H1 (cell line): ENCODE data around the gene COL5A1. TPM values are rescaled to one million over a fixed set of nuclear protein-coding genes. Genes with fewer than 3 reads are reported as not detected.

Source experiments
- CTCF ChIA-PET: fragments of 300-600 bp; sonication (Branson Sonifier 250); formaldehyde crosslinking; loops from one replicate; lab custom pipeline; 2021; ENCODE audit not compliant: partially characterized antibody; lab: Charles Lee
- POLR2A ChIA-PET: fragments of 300-600 bp; sonication (Branson Sonifier 250); formaldehyde crosslinking; loops from one replicate; lab custom pipeline; 2021; ENCODE audit warnings: inconsistent platforms; ENCODE audit not compliant: partially characterized antibody; lab: Charles Lee
- DNase-seq, 2 experiments: peaks; one replicate each; pipeline versions ENCODE4 v3.0.0 to v3.0.0-alpha.2; 2010 to 2022; ENCODE audit warnings: low spot score in 2 of 2, low read depth in 1 of 2, mixed read lengths in 1 of 2
- FAIRE-seq: peaks from 2 replicates; lab custom pipeline; 2011; peaks lifted over from hg19 to GRCh38; lab: Jason Lieb, UNC
- H2AFZ ChIP-seq: 2 replicates; pipeline ENCODE4 v1.8.1; 2012; ENCODE audit warnings: low read length, inconsistent platforms
- H2AK5ac ChIP-seq: 2 replicates; pipeline ENCODE4 v1.6.1; 2013; ENCODE audit warnings: low read depth, low read length
- H2BK120ac ChIP-seq: replicated peaks from 2 replicates; pipeline ENCODE3; 2013; ENCODE audit warnings: low read depth, low read length, inconsistent platforms
- H2BK12ac ChIP-seq: 2 replicates; pipeline ENCODE4 v1.6.1; 2013; ENCODE audit warnings: low read depth, low read length
- H2BK15ac ChIP-seq: 2 replicates; pipeline ENCODE4 v1.6.1; 2013; ENCODE audit warnings: low read length
- H2BK20ac ChIP-seq: 2 replicates; pipeline ENCODE4 v1.6.1; 2013; ENCODE audit warnings: low read length
- H2BK5ac ChIP-seq: 2 replicates; pipeline ENCODE4 v1.6.1; 2013; ENCODE audit warnings: low read depth, low read length
- H3K14ac ChIP-seq: 2 replicates; pipeline ENCODE4 v1.6.1; 2013; ENCODE audit warnings: inconsistent platforms; ENCODE audit not compliant: insufficient read length
- H3K18ac ChIP-seq: 2 replicates; pipeline ENCODE4 v1.6.1; 2013; ENCODE audit warnings: low read length; ENCODE audit errors: extremely low read depth
- H3K23ac ChIP-seq: 2 replicates; pipeline ENCODE4 v1.6.1; 2013; ENCODE audit warnings: inconsistent platforms; ENCODE audit not compliant: insufficient read length
- H3K23me2 ChIP-seq: 2 replicates; pipeline ENCODE4 v1.6.1; 2013; ENCODE audit warnings: low read depth, low read length
- H3K27ac ChIP-seq: 2 replicates; pipeline ENCODE4 v1.6.1; 2011; ENCODE audit warnings: low read depth, low read length, inconsistent platforms
- H3K27me3 ChIP-seq, 4 experiments: replicated peaks in 1 of 4; 1 replicate in 1 of 4; 2 replicates in 3 of 4; pipeline versions ENCODE4 v1.6.1 to v1.8.1; 2011 to 2013; ENCODE audit warnings: low read length in 3 of 4, mild to moderate bottlenecking in 3 of 4, inconsistent platforms in 2 of 4, mixed read lengths in 2 of 4, moderate library complexity in 1 of 4; ENCODE audit not compliant: control insufficient read depth in 3 of 4, insufficient read depth in 3 of 4; ENCODE audit errors: extremely low read depth in 1 of 4
- H3K36me3 ChIP-seq, 4 experiments: 2 replicates each; pipeline versions ENCODE4 v1.6.1 to v1.8.1; 2011 to 2013; ENCODE audit warnings: mild to moderate bottlenecking in 4 of 4, low read length in 3 of 4, moderate library complexity in 2 of 4, control low read depth in 1 of 4, inconsistent platforms in 1 of 4; ENCODE audit not compliant: insufficient read depth in 4 of 4, control insufficient read depth in 2 of 4
- H3K4ac ChIP-seq: replicated peaks from 2 replicates; pipeline ENCODE3; 2013; ENCODE audit warnings: low read length, low read depth, mixed read lengths, inconsistent platforms; ENCODE audit not compliant: insufficient read length
- H3K4me1 ChIP-seq, 4 experiments: replicated peaks in 1 of 4; 1 replicate in 1 of 4; 2 replicates in 3 of 4; pipeline versions ENCODE4 v1.6.1 to v1.8.1; 2011 to 2013; ENCODE audit warnings: low read length in 3 of 4, inconsistent platforms in 2 of 4, mixed read lengths in 1 of 4; ENCODE audit not compliant: insufficient read depth in 4 of 4, control insufficient read depth in 3 of 4
- H3K4me2 ChIP-seq, 2 experiments: 2 replicates each; pipeline versions ENCODE4 v1.6.1 to v1.8.1; 2011 to 2013; ENCODE audit warnings: low read depth in 2 of 2, low read length in 2 of 2, control low read depth in 1 of 2, inconsistent platforms in 1 of 2, mild to moderate bottlenecking in 1 of 2; ENCODE audit not compliant: insufficient read depth in 1 of 2
- H3K4me3 ChIP-seq, 4 experiments: fragments of 200-600, 300-600 bp in 1 of 4; sonication (generic), shearing (Covaris generic), sonication (Bioruptor Twin) in 1 of 4; 2 replicates each; pipeline versions ENCODE4 v1.5.1 to v1.8.1; 2011 to 2016; ENCODE audit warnings: low read length in 4 of 4, low read depth in 3 of 4, control low read depth in 2 of 4, inconsistent platforms in 2 of 4, mild to moderate bottlenecking in 2 of 4, mixed read lengths in 1 of 4, moderate library complexity in 1 of 4; ENCODE audit not compliant: insufficient read depth in 2 of 4; ENCODE audit errors: extremely low read depth in 1 of 4
- H3K56ac ChIP-seq: replicated peaks from 2 replicates; pipeline ENCODE3; 2013; ENCODE audit warnings: low read depth, mild to moderate bottlenecking, mixed read lengths, low read length, inconsistent platforms; ENCODE audit not compliant: insufficient read length
- H3K79me1 ChIP-seq: 2 replicates; pipeline ENCODE4 v1.6.1; 2013; ENCODE audit warnings: low read depth, low read length, control low read depth
- H3K79me2 ChIP-seq, 2 experiments: 2 replicates each; pipeline versions ENCODE4 v1.6.1 to v1.8.1; 2012 to 2013; ENCODE audit warnings: low read length in 2 of 2, mild to moderate bottlenecking in 2 of 2, inconsistent platforms in 1 of 2; ENCODE audit not compliant: insufficient read depth in 2 of 2, control insufficient read depth in 1 of 2
- H3K9ac ChIP-seq, 4 experiments: replicated peaks in 1 of 4; 1 replicate in 1 of 4; 2 replicates in 3 of 4; pipeline versions ENCODE4 v1.6.1 to v1.8.1; 2011 to 2013; ENCODE audit warnings: low read depth in 3 of 4, low read length in 3 of 4, control low read depth in 2 of 4, mild to moderate bottlenecking in 2 of 4, moderate library complexity in 2 of 4, inconsistent platforms in 1 of 4; ENCODE audit errors: extremely low read depth in 1 of 4
- H3K9me3 ChIP-seq, 2 experiments: 2 replicates each; pipeline versions ENCODE4 v1.6.1 to v1.8.1; 2012 to 2013; ENCODE audit warnings: mild to moderate bottlenecking in 2 of 2, moderate library complexity in 2 of 2, control low read depth in 1 of 2, inconsistent platforms in 1 of 2, low read depth in 1 of 2, low read length in 1 of 2, mixed read lengths in 1 of 2; ENCODE audit not compliant: insufficient read depth in 2 of 2
- H4K20me1 ChIP-seq, 2 experiments: replicated peaks in 1 of 2; 2 replicates each; pipeline versions ENCODE3 to v1.8.1; 2011 to 2013; ENCODE audit warnings: inconsistent platforms in 2 of 2, low read length in 2 of 2, mild to moderate bottlenecking in 1 of 2; ENCODE audit not compliant: insufficient read depth in 2 of 2, control insufficient read depth in 1 of 2
- H4K5ac ChIP-seq: 2 replicates; pipeline ENCODE4 v1.6.1; 2013; ENCODE audit warnings: low read length, low read depth, mixed read lengths, inconsistent platforms; ENCODE audit not compliant: insufficient read length
- H4K8ac ChIP-seq: 2 replicates; pipeline ENCODE4 v1.8.0; 2013; ENCODE audit warnings: mild to moderate bottlenecking, moderate library complexity, low read length, inconsistent platforms; ENCODE audit not compliant: insufficient read depth; ENCODE audit errors: extremely low read depth
- H4K91ac ChIP-seq: replicated peaks from 2 replicates; pipeline ENCODE3; 2013; ENCODE audit warnings: low read length, mixed read lengths, inconsistent platforms; ENCODE audit not compliant: insufficient read length
- CHD1 ChIP-seq: IDR thresholded peaks from 2 replicates; pipeline ENCODE4 v1.6.1; 2012; ENCODE audit warnings: low read depth, low read length, improper control_type of control experiment
- CTBP2 ChIP-seq: IDR thresholded peaks from 2 replicates; pipeline ENCODE4 v1.7.0; 2011; ENCODE audit warnings: borderline replicate concordance, mild to moderate bottlenecking, moderate library complexity, mixed read lengths, low read length; ENCODE audit not compliant: insufficient read depth, insufficient read length
- HDAC2 ChIP-seq, 2 experiments: fragments of 300-600 bp in 1 of 2; sonication (generic) in 1 of 2; IDR thresholded peaks; 2 replicates each; pipeline ENCODE4 v1.6.1; 2011 to 2012; ENCODE audit warnings: low read depth in 2 of 2, low read length in 2 of 2, mild to moderate bottlenecking in 2 of 2, moderate library complexity in 2 of 2, borderline replicate concordance in 1 of 2, inconsistent platforms in 1 of 2
- JUND ChIP-seq: IDR thresholded peaks from 2 replicates; pipeline ENCODE4 v1.6.1; 2011; ENCODE audit warnings: mild to moderate bottlenecking, improper control_type of control experiment, low read length
- RFX5 ChIP-seq: IDR thresholded peaks from 2 replicates; pipeline ENCODE4 v1.6.1; 2011; ENCODE audit warnings: low read depth, low read length, improper control_type of control experiment, borderline replicate concordance
- WGBS, 2 experiments: shearing (Covaris generic) in 1 of 2; methylation state at CpG; one replicate each; pipeline versions ENCODE4 v1.1.6 to v1.1.7; 2013 to 2015; ENCODE audit warnings: low lambda C conversion rate in 2 of 2, mixed read lengths in 2 of 2, inconsistent platforms in 1 of 2, low coverage in 1 of 2, missing lambda C conversion rate in 1 of 2; ENCODE audit not compliant: insufficient replicate concordance in 2 of 2, insufficient coverage in 1 of 2, insufficient read length in 1 of 2; ENCODE audit errors: extremely low coverage in 1 of 2, missing lambda C conversion rate in 1 of 2; 5-methylcytosine and 5-hydroxymethylcytosine counted together
- polyA plus RNA-seq, 7 experiments: library from polyadenylated mRNA; depleted of rRNA in 3 of 7; stranded (reverse) in 5 of 7; unstranded in 2 of 7; fragments of >200 nt in 5 of 7; fragments of 200-250 nt in 2 of 7; gene quantifications; 1 replicate in 5 of 7; 2 replicates in 1 of 7; 4 replicates in 1 of 7; pipeline versions ENCODE4 v1.2.1 to v1.2.3, GENCODE V29; 2011 to 2013; ENCODE audit warnings: missing spikeins in 2 of 7, mixed read lengths in 2 of 7
- total RNA-seq: library from RNA; stranded (reverse); fragmentation: NEBNext Ultra II Directional; extraction: Animal tissue kit (Norgen Biotek cat#: 25700); gene quantifications from 2 replicates; pipeline ENCODE4 v1.2.1, GENCODE V29; 2021

The COL5A1 gene
- total and polyA plus RNA-seq, 2 of the 8 experiments (the other 6 are each of a cell fraction or from before 2014, with no cell fraction given), result 3.8 to 12.0 TPM

DNA sequence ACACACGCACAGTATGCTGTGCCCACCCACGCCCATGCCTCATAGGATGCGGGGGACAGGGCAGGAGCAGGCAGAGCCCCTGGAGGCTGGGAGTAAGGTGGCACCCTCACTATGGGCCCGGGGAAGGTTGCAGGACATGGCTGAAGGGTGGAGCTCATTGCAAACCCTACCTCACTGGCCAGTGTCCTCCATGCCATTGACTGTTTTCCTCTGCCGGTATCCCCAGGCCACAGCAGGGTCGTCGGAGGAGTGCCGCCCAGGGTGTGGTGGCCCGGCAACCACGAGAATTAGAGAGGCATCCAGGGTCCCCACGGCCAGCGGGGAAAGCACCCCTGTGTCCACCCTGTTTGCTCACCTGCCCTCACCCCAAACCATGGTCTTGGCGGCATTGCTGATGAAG is 179.3 kb downstream of the COL5A1 start:
- WGBS, 2 experiments, result 95% methylated on average over 13 of the region's 13 CpGs; no CpG with 5 or more reads in 1 of the 2 experiments
- no peak overlapping the region for H4K5ac ChIP-seq
- ChIA-PET CTCF (interaction anchor here (0.7 to 1.6 kb wide), 4 partner anchors 8 to 42 kb away, joined by 3 to 5 read pairs (median 4); no protein-coding TSS in a partner anchor), POLR2A (no interaction called here)
- no peak overlapping the region for H3K9ac ChIP-seq
- H3K4ac ChIP-seq, result no peak overlapping the region
- no peaks in the 10 kb centered on the region for H3K23me2 ChIP-seq
- peaks cover 0 to 4% of the 10 kb centered on the region in 2 experiments for H4K20me1 ChIP-seq
- H3K27ac ChIP-seq, result no peak overlapping the region
- H3K27me3 ChIP-seq, result no peaks in the 10 kb centered on the region
- H2BK120ac ChIP-seq, result no peak overlapping the region
- H4K8ac ChIP-seq, result no peak overlapping the region
- no peak overlapping the region for H2BK15ac ChIP-seq
- H4K91ac ChIP-seq, result no peak overlapping the region
- H3K56ac ChIP-seq, result no peak overlapping the region
- no peaks in the 10 kb centered on the region for H3K79me2 ChIP-seq
- H3K4me2 ChIP-seq, result no peak overlapping the region
- no peak overlapping the region for H2BK20ac ChIP-seq
- H3K36me3 ChIP-seq, result no peaks in the 10 kb centered on the region; a peak in 1 of 8 replicates
- FAIRE-seq (no peak), DNase-seq (no peak)
- H3K18ac ChIP-seq, result no peak overlapping the region
- H3K14ac ChIP-seq, result no peak overlapping the region
- no peak overlapping the region for H2BK12ac ChIP-seq
- H3K9me3 ChIP-seq, result no peaks in the 10 kb centered on the region
- no peak overlapping the region for H3K23ac ChIP-seq
- H3K79me1 ChIP-seq, result no peaks in the 10 kb centered on the region
- no peak overlapping the region for H2AK5ac ChIP-seq
- H3K4me1 ChIP-seq, result no peaks in the 10 kb centered on the region
- no peak overlapping the region for H2AFZ ChIP-seq
- no peak overlapping the region for H2BK5ac ChIP-seq
- H3K4me3 ChIP-seq, result no peak overlapping the region
- TF ChIP-seq CTBP2, result no peak
- TF ChIP-seq CHD1, result no peak
- TF ChIP-seq JUND, result no peak
- no peak for TF ChIP-seq RFX5
- TF ChIP-seq HDAC2 (IDR thresholded peaks at IDR 0.05; ENCODE audit: borderline replicate concordance in 1 of 2, low read depth in 2 of 2, low read length in 2 of 2), result no peak
